Measurements from ENCODE around the gene ANKRD26.
"Not testable (repeated sequence)": the region's sequence is repeated elsewhere in the genome, so short reads cannot be mapped to it uniquely, and the experiment has no call there.

The ANKRD26 gene

GRCh38 chr10:27068217-27068891 is 31.9 kb downstream of the ANKRD26 start:
- no peak for TF ChIP-seq CTCF (IDR thresholded peaks at IDR 0.05; ENCODE audit: insufficient read depth, low read depth, low read length, missing control alignments)
- no peak for DNase-seq (ENCODE audit: low read depth)
- H3K4me3 ChIP-seq (ENCODE audit: low read depth, low read length): no peak overlapping the region

- no peak for DNase-seq (ENCODE audit: low read depth)
- no peak for TF ChIP-seq CTCF (IDR thresholded peaks at IDR 0.05; ENCODE audit: insufficient read depth, low read depth, low read length, missing control alignments)
- no peak overlapping the region for H3K4me3 ChIP-seq (ENCODE audit: low read depth, low read length)
Observed at GRCh38 chr10:27065084-27065483, 35.2 kb downstream of the ANKRD26 start.

- DNase-seq (ENCODE audit: low read depth): no peak
- TF ChIP-seq CTCF (IDR thresholded peaks at IDR 0.05; ENCODE audit: insufficient read depth, low read depth, low read length, missing control alignments): no peak
- H3K4me3 ChIP-seq (ENCODE audit: low read depth, low read length): no peak overlapping the region
Observed at GRCh38 chr10:27052656-27053055, 47.6 kb downstream of the ANKRD26 start.

GRCh38 chr10:27045247-27045646 is 55.0 kb downstream of the ANKRD26 start:
- not testable (repeated sequence) for DNase-seq (ENCODE audit: low read depth); H3K4me3 ChIP-seq (ENCODE audit: low read depth, low read length)

GRCh38 chr10:27041196-27041595 is 59.1 kb downstream of the ANKRD26 start:
- no peak for TF ChIP-seq CTCF (IDR thresholded peaks at IDR 0.05; ENCODE audit: insufficient read depth, low read depth, low read length, missing control alignments)
- H3K4me3 ChIP-seq (ENCODE audit: low read depth, low read length): no peak overlapping the region
- DNase-seq (ENCODE audit: low read depth): no peak

GRCh38 chr10:27038168-27038567 is 62.1 kb downstream of the ANKRD26 start:
- DNase-seq (ENCODE audit: low read depth): no peak
- no peak overlapping the region for H3K4me3 ChIP-seq (ENCODE audit: low read depth, low read length)
- TF ChIP-seq CTCF (IDR thresholded peaks at IDR 0.05; ENCODE audit: insufficient read depth, low read depth, low read length, missing control alignments): no peak

GRCh38 chr10:27035163-27035562 is 65.1 kb downstream of the ANKRD26 start:
- H3K4me3 ChIP-seq (ENCODE audit: low read depth, low read length): no peak overlapping the region
- no peak for TF ChIP-seq CTCF (IDR thresholded peaks at IDR 0.05; ENCODE audit: insufficient read depth, low read depth, low read length, missing control alignments)
- DNase-seq (ENCODE audit: low read depth): no peak
